CD4-positive, alpha-beta T cell treated with Interleukin-1 beta for 1 hour (primary cell): ENCODE measurements around the gene SLC35A4.
"Not testable (repeated sequence)": the region's sequence is repeated elsewhere in the genome, so short reads cannot be mapped to it uniquely, and the experiment has no call there.

Experiments used
- DNase-seq, 2 donors: peaks; one replicate each; pipeline ENCODE4 v3.0.0-alpha.2; 2020 to 2022

SLC35A4 gene

GRCh38 chr5:140558542-140558941, 6.1 kb upstream of the SLC35A4 start:
- no peak for DNase-seq

GRCh38 chr5:140560227-140560626, 4.4 kb upstream of the SLC35A4 start:
- no peak for DNase-seq

- DNase-seq: no peak
Measured at GRCh38 chr5:140561753-140562523, 2.7 kb upstream of the SLC35A4 start.

DNA sequence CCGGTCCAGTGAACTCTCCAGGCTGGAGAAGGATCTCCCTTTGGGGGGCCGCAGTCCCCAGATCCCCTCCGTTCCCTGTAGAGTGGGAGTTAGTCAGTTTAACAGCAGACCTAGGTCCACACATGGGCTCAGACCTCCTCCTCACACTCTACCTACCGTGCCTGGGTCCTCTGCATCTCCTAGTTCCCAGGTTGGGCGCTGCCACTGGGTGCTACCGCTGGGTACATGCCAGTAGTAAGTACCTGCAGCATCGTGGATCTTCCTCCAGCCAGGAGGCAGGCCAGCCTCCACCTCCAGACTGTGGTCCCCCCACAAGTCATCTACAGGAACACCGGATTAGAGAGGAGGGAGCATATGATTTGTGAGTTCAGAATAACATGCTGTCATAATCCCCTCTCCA, 1.0 kb upstream of the SLC35A4 start:
- DNase-seq: no peak

- DNase-seq: no peak
Measured at GRCh38 chr5:140565024-140565779, 574 bp downstream of the SLC35A4 start.

DNA sequence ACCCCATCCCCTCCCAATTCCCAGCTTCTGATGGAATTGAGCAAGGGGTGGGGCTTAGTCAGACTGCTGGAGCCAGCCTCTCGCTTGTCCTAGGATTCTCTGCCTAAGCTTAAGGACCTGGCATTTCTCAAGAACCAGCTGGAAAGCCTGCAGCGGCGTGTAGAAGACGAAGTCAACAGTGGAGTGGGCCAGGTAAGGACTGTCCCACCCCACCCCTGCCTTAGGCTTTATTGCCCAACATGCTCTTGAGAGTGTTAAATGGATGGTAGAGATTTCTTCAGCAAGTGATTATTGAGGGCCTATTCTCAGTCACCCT, 1.1 kb downstream of the SLC35A4 start:
- DNase-seq: no peak

DNA sequence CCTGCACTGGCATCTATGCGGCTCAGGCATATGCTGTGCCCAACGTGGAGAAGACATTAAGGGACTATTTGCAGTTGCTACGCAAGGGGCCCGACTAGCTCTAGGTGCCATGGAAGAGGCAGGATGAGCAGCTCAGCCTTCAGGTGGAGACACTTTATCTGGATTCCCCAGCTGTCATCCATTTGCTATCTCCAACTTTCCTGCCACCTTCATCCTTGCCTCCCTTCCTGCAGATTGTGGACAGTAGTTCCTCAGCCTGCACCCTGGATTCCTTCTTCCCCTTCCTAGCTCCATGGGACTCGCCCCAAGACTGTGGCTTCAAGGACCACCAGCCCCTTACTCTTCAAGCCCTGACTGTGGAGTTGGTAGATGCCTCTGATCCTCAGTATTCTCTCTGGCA, 2.0 kb downstream of the SLC35A4 start:
- DNase-seq: no peak

- no peak for DNase-seq
Measured at GRCh38 chr5:140567136-140567818, 2.6 kb downstream of the SLC35A4 start.

GRCh38 chr5:140567871-140568270, 3.2 kb downstream of the SLC35A4 start:
- DNase-seq: no peak

GRCh38 chr5:140568443-140569063, 3.9 kb downstream of the SLC35A4 start:
- DNase-seq: no peak

DNA sequence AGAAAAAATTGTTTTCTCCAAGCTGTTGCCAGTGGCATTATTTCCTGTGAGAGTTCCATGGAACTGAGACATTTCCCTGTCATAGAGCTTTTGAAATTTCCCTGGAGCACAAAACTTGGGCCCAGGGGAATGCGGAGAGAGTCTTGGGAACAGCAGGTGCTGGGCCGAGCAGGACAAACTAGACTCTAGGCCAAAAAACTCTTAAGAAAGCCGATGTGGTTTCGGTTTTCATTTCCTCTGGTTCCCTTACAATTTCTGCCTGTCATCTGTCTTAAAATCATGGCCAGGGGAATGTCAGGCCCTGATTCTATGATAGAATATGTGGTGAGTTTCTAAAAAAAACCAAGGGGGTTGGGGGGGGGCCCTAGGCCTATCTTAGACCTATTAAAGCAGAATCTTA, 4.6 kb downstream of the SLC35A4 start:
- peak in 1 of 2 donors; percentile 35 for DNase-seq

DNA sequence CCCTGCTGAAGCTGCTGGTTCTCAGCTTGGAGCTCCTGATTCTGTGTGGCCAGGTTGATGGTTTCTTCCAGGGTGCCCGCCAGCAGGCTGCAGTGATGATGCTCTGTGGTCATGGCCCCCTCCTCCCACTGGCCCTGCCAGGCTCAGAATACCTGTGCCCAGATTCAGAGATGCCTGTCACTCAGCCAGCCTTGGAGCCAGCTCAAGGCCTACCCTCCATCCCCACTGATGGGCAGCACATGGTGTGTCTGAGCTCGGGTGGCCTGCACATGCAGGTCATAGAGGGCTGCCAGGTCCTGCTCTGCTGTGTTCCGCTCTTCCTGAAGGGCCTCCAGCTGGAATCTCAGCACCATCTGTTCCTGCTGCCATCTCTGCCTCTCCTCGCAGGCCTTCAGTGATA, 5.4 kb downstream of the SLC35A4 start:
- DNase-seq: no peak

DNA sequence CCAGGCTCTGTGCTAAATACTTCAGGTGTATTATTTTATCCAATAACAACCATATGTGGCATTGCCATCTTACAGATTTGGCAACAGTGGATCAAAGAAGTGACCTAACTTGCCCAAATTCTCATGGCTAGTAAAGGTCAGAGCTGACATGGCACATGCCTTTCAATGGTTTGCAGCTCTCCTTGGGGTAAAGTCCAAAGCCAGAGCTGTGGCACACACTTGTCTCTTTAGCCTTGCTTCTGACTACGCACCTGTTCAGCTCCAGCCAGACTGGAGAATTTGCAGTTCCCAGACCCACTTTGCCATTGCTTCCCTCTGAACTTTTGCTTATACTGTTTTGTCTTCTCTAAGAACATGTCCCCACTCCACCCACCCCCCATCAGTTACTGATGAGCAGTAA, 5.9 kb downstream of the SLC35A4 start:
- no peak for DNase-seq

DNA sequence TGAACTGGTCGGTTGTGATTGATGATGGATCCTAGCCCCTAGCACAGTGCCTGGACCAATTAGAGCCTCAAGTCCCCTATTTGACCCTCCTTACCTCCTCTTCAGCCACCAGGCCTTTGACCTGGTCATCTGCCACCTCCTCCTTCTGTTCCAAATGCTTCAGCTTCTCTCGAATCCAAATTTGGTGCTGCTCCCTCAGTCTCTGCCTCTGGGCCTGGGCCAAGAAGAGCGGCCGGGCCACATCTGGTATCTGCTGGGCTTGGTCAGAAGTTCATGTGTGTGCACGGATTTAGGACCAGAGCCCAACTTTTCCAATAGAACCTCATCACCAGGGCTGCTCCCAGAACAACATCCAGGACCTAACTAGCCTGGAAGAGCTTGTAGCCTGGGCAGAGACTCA, 6.5 kb downstream of the SLC35A4 start:
- no peak for DNase-seq

DNA sequence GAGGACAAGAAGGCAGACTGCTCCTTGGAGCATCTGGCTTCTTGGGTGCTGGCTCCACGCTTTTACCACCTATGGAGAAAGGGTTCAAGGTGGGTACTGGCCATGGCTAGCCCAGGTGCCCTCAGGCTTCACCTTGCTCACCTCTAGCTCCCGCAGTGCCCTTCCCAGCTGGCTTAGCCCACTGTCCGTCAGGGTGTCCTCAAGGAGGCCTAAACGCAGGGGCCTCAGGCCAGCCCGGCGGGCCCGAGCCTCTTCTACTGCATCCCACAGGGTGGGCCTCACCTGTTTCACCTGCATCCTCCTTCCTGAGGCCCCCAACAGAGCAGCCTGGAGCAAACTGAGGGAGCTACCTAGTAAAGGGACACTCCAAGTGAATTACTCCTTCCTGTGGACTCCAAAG, 9.1 kb downstream of the SLC35A4 start:
- no peak for DNase-seq

DNA sequence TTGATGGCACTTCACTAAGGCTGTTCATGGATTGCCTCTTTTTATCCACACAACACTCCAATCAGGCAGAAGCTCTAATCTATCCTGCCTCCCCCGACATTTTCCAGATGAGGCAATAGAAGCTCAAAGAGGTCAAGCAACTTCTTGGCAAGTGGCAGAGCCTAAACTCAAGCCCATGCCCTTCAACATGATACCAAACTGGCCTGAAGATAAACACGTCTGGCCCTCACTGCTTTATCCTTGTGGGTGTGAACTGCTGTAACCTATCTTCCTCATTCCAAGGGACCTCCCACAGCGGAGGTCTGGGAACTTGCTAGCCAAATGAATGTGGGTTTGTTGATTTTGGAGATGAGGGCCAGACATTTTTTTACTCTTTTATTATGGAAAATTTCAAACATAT, 9.5 kb downstream of the SLC35A4 start:
- no peak for DNase-seq

GRCh38 chr5:140575309-140575708, 10.7 kb downstream of the SLC35A4 start:
- DNase-seq: peak in 1 of 2 donors; percentile 59

- DNase-seq: no peak
Measured at GRCh38 chr5:140576776-140577201, 12.2 kb downstream of the SLC35A4 start.

DNA sequence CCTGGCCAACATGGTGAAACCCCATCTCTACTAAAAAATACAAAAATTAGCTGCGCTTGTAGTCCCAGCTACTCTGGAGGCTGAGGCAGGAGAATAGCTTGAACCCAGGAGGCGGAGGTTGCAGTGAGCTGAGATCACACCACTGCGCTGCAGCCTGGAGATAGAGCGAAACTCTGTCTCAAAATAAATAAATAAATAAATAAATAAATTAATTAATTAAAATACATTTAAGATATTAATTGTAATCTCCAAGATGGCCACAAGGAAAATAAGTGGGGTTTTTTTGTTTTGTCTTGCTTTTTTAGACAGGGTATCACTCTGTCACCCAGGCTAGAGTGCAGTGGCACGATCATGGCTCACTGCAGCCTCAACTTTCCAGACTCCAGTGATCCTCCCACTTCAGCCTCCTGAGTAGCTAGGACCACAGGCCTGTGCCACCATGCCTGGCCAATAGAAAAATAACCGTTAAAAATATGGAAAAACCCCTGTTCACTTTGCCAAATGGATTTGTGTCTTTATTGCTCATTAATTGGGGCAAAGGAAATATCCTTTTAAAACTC, 14.6 kb downstream of the SLC35A4 start:
- not testable (repeated sequence) for DNase-seq

GRCh38 chr5:140587495-140587894, 22.9 kb downstream of the SLC35A4 start:
- no peak for DNase-seq

GRCh38 chr5:140588311-140589070, 23.9 kb downstream of the SLC35A4 start:
- DNase-seq: no peak

DNA sequence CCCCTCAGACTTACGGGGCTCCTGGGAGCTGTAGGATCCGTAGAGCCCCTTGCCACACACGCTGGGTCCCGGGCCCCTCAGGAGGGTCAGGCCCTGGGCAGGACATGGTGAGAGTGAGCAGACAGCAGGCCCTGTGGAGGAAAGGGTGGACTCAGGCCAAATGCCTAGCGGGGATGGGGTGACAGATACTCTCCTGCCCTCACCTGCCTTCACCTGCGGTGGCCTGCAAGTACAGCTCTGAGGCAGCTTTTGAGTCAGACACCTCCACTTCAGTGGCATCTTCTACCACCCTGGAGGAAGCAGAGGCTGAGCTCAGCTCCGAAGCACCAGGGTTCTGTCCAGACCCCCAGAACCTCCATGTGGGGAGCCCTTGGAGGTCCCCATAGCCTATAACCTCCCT, 26.2 kb downstream of the SLC35A4 start:
- no peak for DNase-seq
